EL (cell line): ENCODE results near the gene ACSF2.

Experiments used
- DNase-seq: peaks from one replicate; pipeline ENCODE4 v3.0.0-alpha.2; 2016

ACSF2 gene

GRCh38 chr17:50479522-50480141 lies 53.6 kb downstream of the ACSF2 start:
- DNase-seq = peak; percentile 84

- no peak for DNase-seq
Measured at GRCh38 chr17:50480142-50480764, 54.2 kb downstream of the ACSF2 start.

GRCh38 chr17:50480854-50481490 lies 55.0 kb downstream of the ACSF2 start:
- no peak for DNase-seq

- no peak for DNase-seq
Measured at GRCh38 chr17:50481648-50482047, 55.6 kb downstream of the ACSF2 start.

- DNase-seq = no peak
Measured at GRCh38 chr17:50482110-50482509, 56.1 kb downstream of the ACSF2 start.

- peak; percentile 97 for DNase-seq
Measured at GRCh38 chr17:50482516-50482915, 56.5 kb downstream of the ACSF2 start.

- DNase-seq = no peak
Measured at GRCh38 chr17:50483266-50483665, 57.2 kb downstream of the ACSF2 start.

- no peak for DNase-seq
Measured at GRCh38 chr17:50484386-50485155, 58.6 kb downstream of the ACSF2 start.

- peak; percentile 37 for DNase-seq
Measured at GRCh38 chr17:50487213-50488096, 61.4 kb downstream of the ACSF2 start.

GRCh38 chr17:50488880-50489279 lies 62.9 kb downstream of the ACSF2 start:
- no peak for DNase-seq

GRCh38 chr17:50491505-50491904 lies 65.5 kb downstream of the ACSF2 start:
- DNase-seq = no peak

GRCh38 chr17:50492214-50492613 lies 66.2 kb downstream of the ACSF2 start:
- DNase-seq = no peak

GRCh38 chr17:50493744-50494143 lies 67.7 kb downstream of the ACSF2 start:
- DNase-seq = no peak

- no peak for DNase-seq
Measured at GRCh38 chr17:50495217-50495823, 69.3 kb downstream of the ACSF2 start.

- peak; percentile 84 for DNase-seq
Measured at GRCh38 chr17:50495918-50496317, 69.9 kb downstream of the ACSF2 start.

GRCh38 chr17:50498021-50498874 lies 72.2 kb downstream of the ACSF2 start:
- no peak for DNase-seq

GRCh38 chr17:50499270-50499669 lies 73.3 kb downstream of the ACSF2 start:
- no peak for DNase-seq

- no peak for DNase-seq
Measured at GRCh38 chr17:50499721-50500120, 73.7 kb downstream of the ACSF2 start.

- DNase-seq = peak; percentile 41
Measured at GRCh38 chr17:50501054-50501453, 75.0 kb downstream of the ACSF2 start.

- DNase-seq = no peak
Measured at GRCh38 chr17:50502301-50502990, 76.4 kb downstream of the ACSF2 start.
